Small intestine (tissue), 7 donors: ENCODE results near the gene MAN1C1. TPM values are rescaled to one million over a fixed set of nuclear protein-coding genes. Genes with fewer than 3 reads are reported as not detected.
"Not testable (repeated sequence)": the region's sequence is repeated elsewhere in the genome, so short reads cannot be mapped to it uniquely, and the experiment has no call there.

Experiments used
- DNase-seq, 2 donors: peaks; one replicate each; pipeline versions ENCODE4 v3.0.0 to v3.0.0-alpha.2; 2013
- FAIRE-seq: peaks from 2 replicates; lab custom pipeline; 2012; peaks lifted over from hg19 to GRCh38; lab: Jason Lieb, UNC
- H3K27ac ChIP-seq, 3 donors: one replicate each; pipeline ENCODE4 v1.5.1; 2013; ENCODE audit warnings: low read length in 2 of 3, mild to moderate bottlenecking in 2 of 3, control low read depth in 1 of 3, inconsistent platforms in 1 of 3, low read depth in 1 of 3, moderate library complexity in 1 of 3
- H3K27me3 ChIP-seq, 3 donors: one replicate each; pipeline ENCODE4 v1.6.1; 2013; ENCODE audit warnings: low read length in 3 of 3, inconsistent platforms in 1 of 3; ENCODE audit not compliant: control insufficient read depth in 3 of 3, insufficient read depth in 3 of 3
- H3K36me3 ChIP-seq, 3 donors: one replicate each; pipeline ENCODE4 v1.6.1; 2013; ENCODE audit warnings: low read length in 3 of 3, inconsistent platforms in 1 of 3, low read depth in 1 of 3, mild to moderate bottlenecking in 1 of 3, moderate library complexity in 1 of 3; ENCODE audit not compliant: control insufficient read depth in 3 of 3, insufficient read depth in 2 of 3
- H3K4me1 ChIP-seq, 3 donors: one replicate each; pipeline ENCODE4 v1.6.1; 2013; ENCODE audit warnings: low read length in 2 of 3, inconsistent platforms in 1 of 3, low read depth in 1 of 3, mild to moderate bottlenecking in 1 of 3, moderate library complexity in 1 of 3; ENCODE audit not compliant: control insufficient read depth in 3 of 3, insufficient read depth in 2 of 3
- H3K4me3 ChIP-seq, 3 donors: one replicate each; pipeline ENCODE4 v1.5.1; 2013; ENCODE audit warnings: low read length in 3 of 3, control low read depth in 1 of 3, inconsistent platforms in 1 of 3, low read depth in 1 of 3, mild to moderate bottlenecking in 1 of 3, moderate library complexity in 1 of 3
- H3K9me3 ChIP-seq, 2 donors: one replicate each; pipeline ENCODE4 v1.6.1; 2013; ENCODE audit warnings: low read depth in 1 of 2, low read length in 1 of 2; ENCODE audit not compliant: control insufficient read depth in 2 of 2, insufficient read depth in 1 of 2
- WGBS, 3 donors: extraction: QIAGEN DNeasy Blood & Tissue Kit; methylation state at CpG; one replicate each; pipeline ENCODE4 v1.1.7; 2013; 5-methylcytosine and 5-hydroxymethylcytosine counted together
- polyA plus RNA-seq, 4 donors: library from polyadenylated mRNA; stranded (reverse) in 3 of 4; unstranded in 1 of 4; fragments of 200-250 nt in 3 of 4; fragments of 120-200 nt in 1 of 4; gene quantifications; one replicate each; pipeline versions ENCODE4 v1.2.1 to v1.2.3, GENCODE V29; 2013
- donor health status: healthy with polysubstance abuse.
- donor health status: control.
- donor health status: control.
- donor health status: Bipolar disorder and iron deficiency.
- donor health status: healthy.

Gene MAN1C1
- polyA plus RNA-seq, 4 donors = 0.67 to 12.1 (median 3.4) TPM

- H3K4me1 ChIP-seq = peaks cover 0 to 31% (median 5%) of the 10 kb centered on the region in 3 donors
- 92 to 93% (median 93%) methylated on average over 4 of the region's 4 CpGs for WGBS, 3 donors
- no peaks in the 10 kb centered on the region for H3K27me3 ChIP-seq
- H3K27ac ChIP-seq = no peak overlapping the region
- no peaks in the 10 kb centered on the region for H3K36me3 ChIP-seq
- H3K4me3 ChIP-seq = no peak overlapping the region
- DNase-seq = no peak
- FAIRE-seq = no peak
- no peaks in the 10 kb centered on the region for H3K9me3 ChIP-seq
These were observed 115.2 kb downstream of the MAN1C1 start for GRCh38 chr1:25731626-25732370.

GRCh38 chr1:25732821-25733220, 116.2 kb downstream of the MAN1C1 start:
- Histone ChIP-seq H3K36me3 (no peaks in the 10 kb centered on the region), H3K4me1 (peaks cover 0 to 21% (median 0%) of the 10 kb centered on the region in 3 donors), H3K4me3 (no peak overlapping the region), H3K27ac (no peak overlapping the region), H3K9me3 (no peaks in the 10 kb centered on the region), H3K27me3 (no peaks in the 10 kb centered on the region)
- WGBS, 3 donors = 60 to 76% (median 72%) methylated on average over 4 of the region's 4 CpGs
- no peak for FAIRE-seq
- no peak for DNase-seq

- WGBS, 3 donors = 91 to 92% (median 92%) methylated on average over 9 of the region's 9 CpGs
- peaks cover 0 to 17% (median 0%) of the 10 kb centered on the region in 3 donors for H3K4me1 ChIP-seq
- no peak for FAIRE-seq
These were observed 116.7 kb downstream of the MAN1C1 start for GRCh38 chr1:25733271-25733670.

GRCh38 chr1:25734991-25735390, 118.4 kb downstream of the MAN1C1 start:
- not testable (repeated sequence) for H3K36me3 ChIP-seq, H3K4me1 ChIP-seq, H3K4me3 ChIP-seq, H3K9me3 ChIP-seq, DNase-seq, H3K27me3 ChIP-seq, FAIRE-seq, H3K27ac ChIP-seq
- 93 to 95% (median 93%) methylated on average over 10 of the region's 10 CpGs for WGBS, 3 donors

More at GRCh38 chr1:25733271-25733670, 116.7 kb downstream of the MAN1C1 start:
- Histone ChIP-seq H3K27me3 (no peaks in the 10 kb centered on the region), H3K4me3 (no peak overlapping the region), H3K9me3 (no peaks in the 10 kb centered on the region), H3K36me3 (no peaks in the 10 kb centered on the region), H3K27ac (no peak overlapping the region)
- no peak for DNase-seq

- no peaks in the 10 kb centered on the region for H3K4me1 ChIP-seq
- peaks cover 0 to 6% of the 10 kb centered on the region in 2 donors for H3K9me3 ChIP-seq
- H3K27ac ChIP-seq = no peak overlapping the region
- H3K4me3 ChIP-seq = no peak overlapping the region
- H3K27me3 ChIP-seq = no peaks in the 10 kb centered on the region
- WGBS, 3 donors = 93 to 95% (median 95%) methylated on average over 1 of the region's 1 CpG
- no peak for FAIRE-seq
- no peak for DNase-seq
- H3K36me3 ChIP-seq = no peaks in the 10 kb centered on the region
These were observed 119.5 kb downstream of the MAN1C1 start for GRCh38 chr1:25735956-25736529.

GRCh38 chr1:25737130-25737529, 120.5 kb downstream of the MAN1C1 start:
- H3K36me3 ChIP-seq = no peaks in the 10 kb centered on the region
- WGBS, 3 donors = 70 to 82% (median 74%) methylated on average over 6 of the region's 6 CpGs
- no peak for DNase-seq

GRCh38 chr1:25738499-25738898, 121.9 kb downstream of the MAN1C1 start:
- 92 to 94% (median 93%) methylated on average over 2 of the region's 2 CpGs for WGBS, 3 donors
- FAIRE-seq = no peak
- no peak for DNase-seq
- Histone ChIP-seq H3K4me1 (peaks cover 0 to 6% (median 0%) of the 10 kb centered on the region in 3 donors), H3K9me3 (peaks cover 0 to 6% of the 10 kb centered on the region in 2 donors), H3K4me3 (no peak overlapping the region), H3K36me3 (no peaks in the 10 kb centered on the region), H3K27me3 (no peaks in the 10 kb centered on the region), H3K27ac (no peak overlapping the region)

More at GRCh38 chr1:25737130-25737529, 120.5 kb downstream of the MAN1C1 start:
- no peaks in the 10 kb centered on the region for H3K27me3 ChIP-seq
- H3K9me3 ChIP-seq = peaks cover 0 to 6% of the 10 kb centered on the region in 2 donors
- H3K4me1 ChIP-seq = no peaks in the 10 kb centered on the region
- no peak overlapping the region for H3K4me3 ChIP-seq
- H3K27ac ChIP-seq = no peak overlapping the region
- FAIRE-seq = no peak

- Histone ChIP-seq H3K27me3 (no peaks in the 10 kb centered on the region), H3K36me3 (no peaks in the 10 kb centered on the region), H3K9me3 (peaks cover 0 to 6% of the 10 kb centered on the region in 2 donors), H3K4me3 (no peak overlapping the region), H3K4me1 (peaks cover 0 to 11% (median 0%) of the 10 kb centered on the region in 3 donors), H3K27ac (no peak overlapping the region)
- FAIRE-seq (no peak), DNase-seq (no peak)
- 37 to 61% (median 56%) methylated on average over 4 of the region's 4 CpGs for WGBS, 3 donors
These were observed 122.8 kb downstream of the MAN1C1 start for GRCh38 chr1:25739341-25739740.
